Breast epithelium (tissue), 4 donors: Measurements from ENCODE around the gene ATG9B. TPM values are rescaled to one million over a fixed set of nuclear protein-coding genes. Genes with fewer than 3 reads are reported as not detected.

Source experiments
- DNase-seq, 2 donors: peaks; one replicate each; pipeline ENCODE4 v3.0.0-alpha.2; 2019; ENCODE audit warnings: low spot score in 2 of 2
- H3K27ac ChIP-seq, 2 donors: fragments of 200-600 bp; sonication (generic) in 1 of 2; one replicate each; pipeline ENCODE4 v1.5.1; 2016 to 2019; ENCODE audit warnings: mild to moderate bottlenecking in 1 of 2
- H3K27me3 ChIP-seq, 2 donors: fragments of 200-600 bp; sonication (generic) in 1 of 2; one replicate each; pipeline versions ENCODE4 v1.5.1 to v1.6.0; 2017 to 2019; ENCODE audit warnings: control low read depth in 1 of 2, mild to moderate bottlenecking in 1 of 2
- H3K36me3 ChIP-seq: fragments of 200-600 bp; one replicate; pipeline ENCODE4 v1.5.1; 2019
- H3K4me1 ChIP-seq, 2 donors: fragments of 200-600 bp; sonication (generic); one replicate each; pipeline ENCODE4 v1.5.1; 2016 to 2019; ENCODE audit warnings: control low read depth in 1 of 2
- H3K4me3 ChIP-seq, 3 donors: fragments of 200-600 bp; sonication (generic); 1 replicate in 2 of 3; 2 replicates in 1 of 3; pipeline ENCODE4 v1.5.1; 2016 to 2019; ENCODE audit warnings: mild to moderate bottlenecking in 3 of 3, moderate library complexity in 2 of 3
- H3K9me3 ChIP-seq, 2 donors: fragments of 200-600 bp; sonication (generic) in 1 of 2; one replicate each; pipeline ENCODE4 v1.5.1; 2016 to 2019; ENCODE audit warnings: control low read depth in 1 of 2
- CTCF ChIP-seq, 3 donors: fragments of 450-650 bp; IDR thresholded peaks; one replicate each; pipeline ENCODE4 v1.5.1; 2016 to 2017; ENCODE audit warnings: antibody characterized with exemption in 3 of 3, mild to moderate bottlenecking in 3 of 3, moderate library complexity in 3 of 3
- POLR2A ChIP-seq: fragments of 450-650 bp; IDR thresholded peaks from one replicate; pipeline ENCODE4 v1.6.1; 2016; ENCODE audit warnings: antibody characterized with exemption, mild to moderate bottlenecking, moderate library complexity
- POLR2AphosphoS5 ChIP-seq, 3 donors: sonication (generic); formaldehyde crosslinking; IDR thresholded peaks; one replicate each; pipeline ENCODE4 v1.6.1; 2017; ENCODE audit warnings: antibody characterized with exemption in 3 of 3
- intact Hi-C: fragments of 100-400 bp; cut with DNase I; formaldehyde crosslinking; loops from one replicate; pipeline ENCODE4 v1.15.1; 2023; ENCODE audit warnings: low total_unique reads
- total RNA-seq, 3 donors: library from RNA; depleted of rRNA; stranded (reverse); fragments of >200 nt; gene quantifications; one replicate each; pipeline ENCODE4 v1.1.0, GENCODE V29; 2016

The ATG9B gene
- total RNA-seq, 3 donors from 2014 or later = 0.44 to 2.0 TPM; not detected in 1

- H3K9me3 ChIP-seq = peaks cover 0 to 6% of the 10 kb centered on the region in 2 donors
- H3K27me3 ChIP-seq = peaks cover 0 to 12% of the 10 kb centered on the region in 2 donors
- H3K36me3 ChIP-seq = no peaks in the 10 kb centered on the region
- H3K4me1 ChIP-seq = no peaks in the 10 kb centered on the region
- intact Hi-C loops = no loop called here
- H3K27ac ChIP-seq = peak overlapping the region in 1 of 2 donors; percentile 20
- DNase-seq = no peak
- peak overlapping the region; percentile 19 to 54 (median 30) for H3K4me3 ChIP-seq
- TF ChIP-seq POLR2A (no peak), CTCF (IDR thresholded peaks at IDR 0.05) (no peak), POLR2AphosphoS5 (IDR thresholded peaks at IDR 0.05) (no peak)
Observed at GRCh38 chr7:150994141-150994837, 30.0 kb downstream of the ATG9B start.

GRCh38 chr7:150993511-150993910 is 30.8 kb downstream of the ATG9B start:
- Histone ChIP-seq H3K4me1 (no peaks in the 10 kb centered on the region), H3K9me3 (peaks cover 0 to 6% of the 10 kb centered on the region in 2 donors), H3K27me3 (peaks cover 0 to 13% of the 10 kb centered on the region in 2 donors), H3K36me3 (no peaks in the 10 kb centered on the region), H3K27ac (peak overlapping the region in 1 of 2 donors; percentile 20), H3K4me3 (peak overlapping the region; percentile 19 to 54 (median 30))
- no peak for DNase-seq
- intact Hi-C loops = no loop called here
- TF ChIP-seq POLR2AphosphoS5 (IDR thresholded peaks at IDR 0.05) = no peak
- no peak for TF ChIP-seq POLR2A
- no peak for TF ChIP-seq CTCF (IDR thresholded peaks at IDR 0.05)

- Histone ChIP-seq H3K4me3 (peak overlapping the region in 1 of 3 donors; percentile 11), H3K36me3 (no peaks in the 10 kb centered on the region), H3K9me3 (peaks cover 0 to 6% of the 10 kb centered on the region in 2 donors), H3K4me1 (peaks cover 0 to 3% of the 10 kb centered on the region in 2 donors), H3K27ac (peak overlapping the region in 1 of 2 donors; percentile 20), H3K27me3 (peaks cover 0 to 18% of the 10 kb centered on the region in 2 donors)
- no peak for TF ChIP-seq POLR2A
- no peak for TF ChIP-seq CTCF (IDR thresholded peaks at IDR 0.05)
- TF ChIP-seq POLR2AphosphoS5 (IDR thresholded peaks at IDR 0.05) = no peak
- intact Hi-C loops = no loop called here
- no peak for DNase-seq
Observed at GRCh38 chr7:150992833-150993302, 31.4 kb downstream of the ATG9B start.

- Histone ChIP-seq H3K36me3 (no peaks in the 10 kb centered on the region), H3K4me1 (peaks cover 0 to 3% of the 10 kb centered on the region in 2 donors), H3K4me3 (no peak overlapping the region), H3K27ac (peak overlapping the region in 1 of 2 donors; percentile 72), H3K27me3 (peaks cover 0 to 11% of the 10 kb centered on the region in 2 donors), H3K9me3 (peaks cover 0 to 6% of the 10 kb centered on the region in 2 donors)
- intact Hi-C loops = no loop called here
- TF ChIP-seq POLR2AphosphoS5 (IDR thresholded peaks at IDR 0.05) (no peak), CTCF (IDR thresholded peaks at IDR 0.05) (no peak), POLR2A (no peak)
- DNase-seq = no peak
Observed at GRCh38 chr7:150992051-150992640, 32.1 kb downstream of the ATG9B start.
